Esophagus squamous epithelium (tissue), 5 donors: ENCODE measurements around the gene MTFR1L. TPM values are rescaled to one million over a fixed set of nuclear protein-coding genes. Genes with fewer than 3 reads are reported as not detected.
A peak's percentile ranks its signal among the peaks of the same experiment; 100 is the strongest.

Source experiments
- DNase-seq: peaks from one replicate; lab custom pipeline; 2025; lab: John Stamatoyannopoulos, UW
- H3K27ac ChIP-seq, 4 donors: fragments of 200-600 bp; sonication (generic); one replicate each; pipeline ENCODE4 v1.5.1; 2016 to 2019; ENCODE audit warnings: mild to moderate bottlenecking in 1 of 4
- H3K27me3 ChIP-seq, 4 donors: fragments of 200-600 bp; sonication (generic); 1 replicate in 3 of 4; 2 replicates in 1 of 4; pipeline versions ENCODE4 v1.5.1 to v1.6.0; 2017 to 2021; ENCODE audit warnings: antibody characterized with exemption in 1 of 4
- H3K36me3 ChIP-seq, 3 donors: fragments of 200-600 bp; sonication (generic); one replicate each; pipeline ENCODE4 v1.5.1; 2016 to 2019
- H3K4me1 ChIP-seq, 3 donors: fragments of 200-600 bp; sonication (generic); one replicate each; pipeline ENCODE4 v1.5.1; 2017 to 2019
- H3K4me3 ChIP-seq, 4 donors: fragments of 200-600 bp; sonication (generic); 1 replicate in 3 of 4; 2 replicates in 1 of 4; pipeline ENCODE4 v1.5.1; 2016 to 2019; ENCODE audit warnings: mild to moderate bottlenecking in 2 of 4, moderate library complexity in 1 of 4
- H3K9me3 ChIP-seq, 3 donors: fragments of 200-600 bp; sonication (generic); one replicate each; pipeline ENCODE4 v1.5.1; 2016 to 2019
- POLR2A ChIP-seq, 4 donors: fragments of 450-650 bp; IDR thresholded peaks; one replicate each; pipeline ENCODE4 v1.6.1; 2017; ENCODE audit warnings: antibody characterized with exemption in 4 of 4, mild to moderate bottlenecking in 4 of 4, moderate library complexity in 3 of 4
- WGBS, 2 donors: methylation state at CpG; one replicate each; pipeline ENCODE4 v1.1.5; 2018; 5-methylcytosine and 5-hydroxymethylcytosine counted together
- intact Hi-C: fragments of 100-400 bp; cut with DNase I; formaldehyde crosslinking; loops from one replicate; pipeline ENCODE4 v1.15.0; 2022
- total RNA-seq, 4 donors: library from RNA; depleted of rRNA; stranded (reverse); fragments of >200 nt; gene quantifications; one replicate each; pipeline ENCODE4 v1.1.0, GENCODE V29; 2016
- TF ChIP-seq, protein P1 (sequence below), 6 experiments: fragments of 450-650 bp in 4 of 6; fragments of 200-600 bp in 2 of 6; sonication (generic) in 2 of 6; IDR thresholded peaks; one replicate each; pipeline ENCODE4 v1.5.1; 2016 to 2019; ENCODE audit warnings: antibody characterized with exemption in 6 of 6, mild to moderate bottlenecking in 4 of 6, moderate library complexity in 4 of 6
- donor health status: DM: yes; HTN: yes; CAD: no.

The MTFR1L gene
- total RNA-seq, 4 donors from 2014 or later: 24.4 to 53.8 (median 28.3) TPM

- WGBS, 2 donors: 86 to 94% methylated on average over 2 to 4 of the region's 7 CpGs
- Histone ChIP-seq H3K4me3 (no peak overlapping the region), H3K4me1 (peaks cover 16 to 48% (median 26%) of the 10 kb centered on the region in 3 donors), H3K9me3 (no peaks in the 10 kb centered on the region), H3K27ac (no peak overlapping the region), H3K36me3 (peaks cover 4 to 71% (median 24%) of the 10 kb centered on the region in 3 donors), H3K27me3 (no peaks in the 10 kb centered on the region)
- DNase-seq: no peak
- intact Hi-C loops: no loop called here
- TF ChIP-seq, protein P1, sequence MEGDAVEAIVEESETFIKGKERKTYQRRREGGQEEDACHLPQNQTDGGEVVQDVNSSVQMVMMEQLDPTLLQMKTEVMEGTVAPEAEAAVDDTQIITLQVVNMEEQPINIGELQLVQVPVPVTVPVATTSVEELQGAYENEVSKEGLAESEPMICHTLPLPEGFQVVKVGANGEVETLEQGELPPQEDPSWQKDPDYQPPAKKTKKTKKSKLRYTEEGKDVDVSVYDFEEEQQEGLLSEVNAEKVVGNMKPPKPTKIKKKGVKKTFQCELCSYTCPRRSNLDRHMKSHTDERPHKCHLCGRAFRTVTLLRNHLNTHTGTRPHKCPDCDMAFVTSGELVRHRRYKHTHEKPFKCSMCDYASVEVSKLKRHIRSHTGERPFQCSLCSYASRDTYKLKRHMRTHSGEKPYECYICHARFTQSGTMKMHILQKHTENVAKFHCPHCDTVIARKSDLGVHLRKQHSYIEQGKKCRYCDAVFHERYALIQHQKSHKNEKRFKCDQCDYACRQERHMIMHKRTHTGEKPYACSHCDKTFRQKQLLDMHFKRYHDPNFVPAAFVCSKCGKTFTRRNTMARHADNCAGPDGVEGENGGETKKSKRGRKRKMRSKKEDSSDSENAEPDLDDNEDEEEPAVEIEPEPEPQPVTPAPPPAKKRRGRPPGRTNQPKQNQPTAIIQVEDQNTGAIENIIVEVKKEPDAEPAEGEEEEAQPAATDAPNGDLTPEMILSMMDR (IDR thresholded peaks at IDR 0.05): no peak
- no peak for TF ChIP-seq POLR2A (IDR thresholded peaks at IDR 0.05)
Measured at GRCh38 chr1:25814549-25815087, 5.1 kb upstream of the MTFR1L start.

GRCh38 chr1:25815208-25816111 lies 4.3 kb upstream of the MTFR1L start:
- DNase-seq: no peak

DNA sequence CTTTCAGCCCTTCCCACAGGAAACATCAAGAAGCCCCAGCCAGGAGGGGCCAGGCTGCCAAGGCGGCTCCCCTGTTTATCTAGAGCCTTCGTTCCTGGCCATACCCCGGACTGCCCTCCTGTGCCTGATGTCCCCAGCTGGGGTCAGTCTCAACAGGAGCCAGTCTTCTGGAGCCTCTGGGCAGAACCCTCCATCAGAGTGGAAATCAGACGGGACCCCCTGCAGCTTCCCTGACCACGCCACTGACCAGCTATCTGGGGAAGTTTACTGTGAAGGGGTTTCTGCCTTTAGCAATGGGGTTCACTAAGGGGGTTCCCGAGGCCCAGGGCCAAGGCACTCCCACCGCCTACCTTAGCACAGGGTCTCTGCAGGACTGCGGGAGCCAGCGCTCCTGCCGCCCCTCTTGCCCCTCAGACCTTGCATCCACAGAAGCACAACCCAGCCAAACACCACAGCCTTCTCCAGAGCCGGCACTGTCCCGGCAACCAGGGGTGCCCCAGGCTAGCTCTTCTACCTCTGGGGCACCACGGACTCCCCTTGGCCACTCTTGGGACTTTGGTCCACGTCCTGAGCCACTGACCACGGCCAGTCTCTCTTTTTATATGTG lies 3.5 kb upstream of the MTFR1L start:
- Histone ChIP-seq H3K4me1 (peaks cover 19 to 42% (median 20%) of the 10 kb centered on the region in 3 donors), H3K27ac (peak overlapping the region in 2 of 4 donors; percentile 65 to 97), H3K9me3 (no peaks in the 10 kb centered on the region), H3K4me3 (no peak overlapping the region), H3K27me3 (no peaks in the 10 kb centered on the region), H3K36me3 (peaks cover 0 to 57% (median 24%) of the 10 kb centered on the region in 3 donors)
- intact Hi-C loops: no loop called here
- no peak for TF ChIP-seq POLR2A (IDR thresholded peaks at IDR 0.05)
- TF ChIP-seq, protein P1 (IDR thresholded peaks at IDR 0.05): no peak
- no peak for DNase-seq
- WGBS, 2 donors: 84 to 87% methylated on average over 8 to 12 of the region's 15 CpGs

More at GRCh38 chr1:25815208-25816111, 4.3 kb upstream of the MTFR1L start:
- Histone ChIP-seq H3K4me3 (no peak overlapping the region), H3K9me3 (no peaks in the 10 kb centered on the region), H3K27ac (no peak overlapping the region), H3K4me1 (peaks cover 15 to 43% (median 25%) of the 10 kb centered on the region in 3 donors), H3K27me3 (no peaks in the 10 kb centered on the region), H3K36me3 (peaks cover 0 to 62% (median 24%) of the 10 kb centered on the region in 3 donors)
- WGBS, 2 donors: 86 to 91% methylated on average over 11 of the region's 24 CpGs
- intact Hi-C loops: no loop called here
- TF ChIP-seq, protein P1 (IDR thresholded peaks at IDR 0.05): no peak
- TF ChIP-seq POLR2A (IDR thresholded peaks at IDR 0.05): no peak

- peaks cover 22 to 57% (median 29%) of the 10 kb centered on the region in 3 donors for H3K4me1 ChIP-seq
- peak overlapping the region; percentile 95 to 97 (median 96) for H3K27ac ChIP-seq
- TF ChIP-seq, protein P1 (IDR thresholded peaks at IDR 0.05): peak in 3 of 6 experiments; percentile 16 to 40 (median 28)
- no peak for TF ChIP-seq POLR2A (IDR thresholded peaks at IDR 0.05)
- peaks cover 0 to 39% (median 18%) of the 10 kb centered on the region in 3 donors for H3K36me3 ChIP-seq
- 28 to 56% methylated on average over 4 to 5 of the region's 8 CpGs for WGBS, 2 donors
- H3K4me3 ChIP-seq: no peak overlapping the region
- intact Hi-C loops: no loop called here
- no peaks in the 10 kb centered on the region for H3K27me3 ChIP-seq
- H3K9me3 ChIP-seq: no peaks in the 10 kb centered on the region
- no peak for DNase-seq
Measured at GRCh38 chr1:25817840-25818501, 1.8 kb upstream of the MTFR1L start.
